Measurements from ENCODE around the gene PRKCB.
"Not testable (repeated sequence)": the region's sequence is repeated elsewhere in the genome, so short reads cannot be mapped to it uniquely, and the experiment has no call there.

Gene PRKCB

GRCh38 chr16:23914946-23915530, 79.3 kb downstream of the PRKCB start:
- Histone ChIP-seq H3K4me1 (ENCODE audit: control insufficient read depth in 5 of 5, insufficient read depth in 5 of 5, low read length in 5 of 5) (no peaks in the 10 kb centered on the region), H3K9ac (ENCODE audit: low read length in 5 of 5) (no peak overlapping the region), H3K9me3 (ENCODE audit: control insufficient read depth in 5 of 5, low read length in 5 of 5) (peaks cover 0 to 5% (median 0%) of the 10 kb centered on the region in 5 donors), H3K4me3 (ENCODE audit: low read depth in 1 of 5, low read length in 5 of 5) (no peak overlapping the region), H3K27me3 (ENCODE audit: control insufficient read depth in 5 of 5, insufficient read depth in 4 of 5, low read length in 5 of 5) (peaks cover 0 to 9% (median 0%) of the 10 kb centered on the region in 5 donors), H3K27ac (ENCODE audit: low read depth, low read length) (no peak overlapping the region), H3K36me3 (ENCODE audit: control insufficient read depth in 5 of 5, insufficient read depth in 5 of 5, low read length in 5 of 5) (no peaks in the 10 kb centered on the region)

- H3K9ac ChIP-seq (ENCODE audit: low read length in 5 of 5); H3K4me3 ChIP-seq (ENCODE audit: low read depth in 1 of 5, low read length in 5 of 5); H3K9me3 ChIP-seq (ENCODE audit: control insufficient read depth in 5 of 5, low read length in 5 of 5); H3K27me3 ChIP-seq (ENCODE audit: control insufficient read depth in 5 of 5, insufficient read depth in 4 of 5, low read length in 5 of 5); H3K27ac ChIP-seq (ENCODE audit: low read depth, low read length); H3K36me3 ChIP-seq (ENCODE audit: control insufficient read depth in 5 of 5, insufficient read depth in 5 of 5, low read length in 5 of 5); H3K4me1 ChIP-seq (ENCODE audit: control insufficient read depth in 5 of 5, insufficient read depth in 5 of 5, low read length in 5 of 5): not testable (repeated sequence)
Observed at GRCh38 chr16:23916552-23916951, 80.8 kb downstream of the PRKCB start.

DNA sequence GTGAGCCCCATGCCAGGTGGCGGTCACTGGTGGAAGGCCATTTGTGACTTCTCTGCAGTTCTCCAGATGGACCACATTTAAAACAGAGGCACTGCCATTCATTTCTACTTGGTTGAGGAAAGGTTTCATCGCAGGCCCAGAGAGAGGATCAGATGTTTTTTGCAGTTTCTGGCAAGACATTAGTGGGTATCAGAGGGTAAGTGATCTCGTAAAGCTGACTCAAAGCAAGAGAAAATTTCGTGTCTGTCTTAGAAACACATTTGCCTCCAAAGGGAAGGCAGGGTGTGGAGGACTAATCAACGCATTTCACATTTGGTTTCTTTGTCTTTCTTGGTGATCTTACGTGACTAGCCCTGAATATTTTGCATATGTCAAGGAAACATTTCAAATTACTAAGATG, 81.8 kb downstream of the PRKCB start:
- H3K36me3 ChIP-seq (ENCODE audit: control insufficient read depth in 5 of 5, insufficient read depth in 5 of 5, low read length in 5 of 5): no peaks in the 10 kb centered on the region
- H3K9ac ChIP-seq (ENCODE audit: low read length in 5 of 5): no peak overlapping the region
- no peak overlapping the region for H3K27ac ChIP-seq (ENCODE audit: low read depth, low read length)
- H3K4me1 ChIP-seq (ENCODE audit: control insufficient read depth in 5 of 5, insufficient read depth in 5 of 5, low read length in 5 of 5): no peaks in the 10 kb centered on the region
- H3K4me3 ChIP-seq (ENCODE audit: low read depth in 1 of 5, low read length in 5 of 5): no peak overlapping the region
- peaks cover 0 to 5% (median 0%) of the 10 kb centered on the region in 5 donors for H3K9me3 ChIP-seq (ENCODE audit: control insufficient read depth in 5 of 5, low read length in 5 of 5)
- H3K27me3 ChIP-seq (ENCODE audit: control insufficient read depth in 5 of 5, insufficient read depth in 4 of 5, low read length in 5 of 5): peaks cover 0 to 9% (median 0%) of the 10 kb centered on the region in 5 donors

- Histone ChIP-seq H3K9me3 (ENCODE audit: control insufficient read depth in 5 of 5, low read length in 5 of 5) (peaks cover 0 to 5% (median 0%) of the 10 kb centered on the region in 5 donors), H3K36me3 (ENCODE audit: control insufficient read depth in 5 of 5, insufficient read depth in 5 of 5, low read length in 5 of 5) (no peaks in the 10 kb centered on the region), H3K9ac (ENCODE audit: low read length in 5 of 5) (no peak overlapping the region), H3K4me3 (ENCODE audit: low read depth in 1 of 5, low read length in 5 of 5) (no peak overlapping the region), H3K4me1 (ENCODE audit: control insufficient read depth in 5 of 5, insufficient read depth in 5 of 5, low read length in 5 of 5) (no peaks in the 10 kb centered on the region), H3K27ac (ENCODE audit: low read depth, low read length) (no peak overlapping the region), H3K27me3 (ENCODE audit: control insufficient read depth in 5 of 5, insufficient read depth in 4 of 5, low read length in 5 of 5) (no peaks in the 10 kb centered on the region)
Observed at GRCh38 chr16:23920446-23920845, 84.7 kb downstream of the PRKCB start.

GRCh38 chr16:23920899-23921298, 85.1 kb downstream of the PRKCB start:
- H3K9ac ChIP-seq (ENCODE audit: low read length in 5 of 5): no peak overlapping the region
- H3K4me3 ChIP-seq (ENCODE audit: low read depth in 1 of 5, low read length in 5 of 5): no peak overlapping the region
- no peaks in the 10 kb centered on the region for H3K36me3 ChIP-seq (ENCODE audit: control insufficient read depth in 5 of 5, insufficient read depth in 5 of 5, low read length in 5 of 5)
- no peaks in the 10 kb centered on the region for H3K4me1 ChIP-seq (ENCODE audit: control insufficient read depth in 5 of 5, insufficient read depth in 5 of 5, low read length in 5 of 5)
- H3K27ac ChIP-seq (ENCODE audit: low read depth, low read length): no peak overlapping the region
- no peaks in the 10 kb centered on the region for H3K27me3 ChIP-seq (ENCODE audit: control insufficient read depth in 5 of 5, insufficient read depth in 4 of 5, low read length in 5 of 5)
- H3K9me3 ChIP-seq (ENCODE audit: control insufficient read depth in 5 of 5, low read length in 5 of 5): peaks cover 0 to 5% (median 0%) of the 10 kb centered on the region in 5 donors

- H3K4me1 ChIP-seq (ENCODE audit: control insufficient read depth in 5 of 5, insufficient read depth in 5 of 5, low read length in 5 of 5): no peaks in the 10 kb centered on the region
Observed at GRCh38 chr16:23922406-23922805, 86.6 kb downstream of the PRKCB start.

GRCh38 chr16:23924128-23924527, 88.3 kb downstream of the PRKCB start:
- Histone ChIP-seq H3K36me3 (ENCODE audit: control insufficient read depth in 5 of 5, insufficient read depth in 5 of 5, low read length in 5 of 5) (no peaks in the 10 kb centered on the region), H3K9ac (ENCODE audit: low read length in 5 of 5) (no peak overlapping the region), H3K4me1 (ENCODE audit: control insufficient read depth in 5 of 5, insufficient read depth in 5 of 5, low read length in 5 of 5) (no peaks in the 10 kb centered on the region), H3K27me3 (ENCODE audit: control insufficient read depth in 5 of 5, insufficient read depth in 4 of 5, low read length in 5 of 5) (no peaks in the 10 kb centered on the region), H3K27ac (ENCODE audit: low read depth, low read length) (no peak overlapping the region), H3K9me3 (ENCODE audit: control insufficient read depth in 5 of 5, low read length in 5 of 5) (peaks cover 0 to 2% (median 0%) of the 10 kb centered on the region in 5 donors), H3K4me3 (ENCODE audit: low read depth in 1 of 5, low read length in 5 of 5) (no peak overlapping the region)

More at GRCh38 chr16:23922406-23922805, 86.6 kb downstream of the PRKCB start:
- no peaks in the 10 kb centered on the region for H3K27me3 ChIP-seq (ENCODE audit: control insufficient read depth in 5 of 5, insufficient read depth in 4 of 5, low read length in 5 of 5)
- peaks cover 0 to 5% (median 0%) of the 10 kb centered on the region in 5 donors for H3K9me3 ChIP-seq (ENCODE audit: control insufficient read depth in 5 of 5, low read length in 5 of 5)
- no peak overlapping the region for H3K4me3 ChIP-seq (ENCODE audit: low read depth in 1 of 5, low read length in 5 of 5)
- no peaks in the 10 kb centered on the region for H3K36me3 ChIP-seq (ENCODE audit: control insufficient read depth in 5 of 5, insufficient read depth in 5 of 5, low read length in 5 of 5)
- no peak overlapping the region for H3K27ac ChIP-seq (ENCODE audit: low read depth, low read length)
- no peak overlapping the region for H3K9ac ChIP-seq (ENCODE audit: low read length in 5 of 5)

- H3K27me3 ChIP-seq (ENCODE audit: control insufficient read depth in 5 of 5, insufficient read depth in 4 of 5, low read length in 5 of 5): no peaks in the 10 kb centered on the region
- H3K27ac ChIP-seq (ENCODE audit: low read depth, low read length): no peak overlapping the region
- H3K4me3 ChIP-seq (ENCODE audit: low read depth in 1 of 5, low read length in 5 of 5): no peak overlapping the region
- H3K9me3 ChIP-seq (ENCODE audit: control insufficient read depth in 5 of 5, low read length in 5 of 5): peaks cover 0 to 2% (median 0%) of the 10 kb centered on the region in 5 donors
- H3K36me3 ChIP-seq (ENCODE audit: control insufficient read depth in 5 of 5, insufficient read depth in 5 of 5, low read length in 5 of 5): no peaks in the 10 kb centered on the region
- no peak overlapping the region for H3K9ac ChIP-seq (ENCODE audit: low read length in 5 of 5)
- no peaks in the 10 kb centered on the region for H3K4me1 ChIP-seq (ENCODE audit: control insufficient read depth in 5 of 5, insufficient read depth in 5 of 5, low read length in 5 of 5)
Observed at GRCh38 chr16:23927796-23928195, 92.0 kb downstream of the PRKCB start.

DNA sequence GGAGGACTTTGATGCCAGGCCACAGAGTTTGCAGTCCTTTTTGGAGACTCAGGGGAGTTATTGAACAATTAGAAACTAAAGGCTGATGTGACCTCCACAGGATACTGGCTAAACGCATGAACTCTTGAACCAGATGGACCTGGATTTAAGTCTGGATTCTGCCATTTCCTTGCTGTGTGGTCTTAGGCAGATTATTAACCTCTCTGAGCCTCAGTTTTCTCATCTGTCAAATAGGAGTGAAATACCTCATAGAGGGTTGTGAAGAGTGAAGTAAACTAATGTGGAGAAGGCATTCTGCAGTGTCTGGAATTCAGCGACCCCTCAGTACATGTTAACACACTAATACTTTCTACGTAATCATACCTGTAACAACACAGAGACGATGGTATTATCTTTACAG, 93.5 kb downstream of the PRKCB start:
- Histone ChIP-seq H3K36me3 (ENCODE audit: control insufficient read depth in 5 of 5, insufficient read depth in 5 of 5, low read length in 5 of 5) (no peaks in the 10 kb centered on the region), H3K4me1 (ENCODE audit: control insufficient read depth in 5 of 5, insufficient read depth in 5 of 5, low read length in 5 of 5) (no peaks in the 10 kb centered on the region), H3K9ac (ENCODE audit: low read length in 5 of 5) (no peak overlapping the region), H3K27ac (ENCODE audit: low read depth, low read length) (no peak overlapping the region), H3K4me3 (ENCODE audit: low read depth in 1 of 5, low read length in 5 of 5) (no peak overlapping the region), H3K9me3 (ENCODE audit: control insufficient read depth in 5 of 5, low read length in 5 of 5) (peaks cover 0 to 2% (median 0%) of the 10 kb centered on the region in 5 donors), H3K27me3 (ENCODE audit: control insufficient read depth in 5 of 5, insufficient read depth in 4 of 5, low read length in 5 of 5) (no peaks in the 10 kb centered on the region)

GRCh38 chr16:23929856-23930255, 94.1 kb downstream of the PRKCB start:
- no peaks in the 10 kb centered on the region for H3K4me1 ChIP-seq (ENCODE audit: control insufficient read depth in 5 of 5, insufficient read depth in 5 of 5, low read length in 5 of 5)
- no peaks in the 10 kb centered on the region for H3K36me3 ChIP-seq (ENCODE audit: control insufficient read depth in 5 of 5, insufficient read depth in 5 of 5, low read length in 5 of 5)
- H3K4me3 ChIP-seq (ENCODE audit: low read depth in 1 of 5, low read length in 5 of 5): no peak overlapping the region
- no peaks in the 10 kb centered on the region for H3K27me3 ChIP-seq (ENCODE audit: control insufficient read depth in 5 of 5, insufficient read depth in 4 of 5, low read length in 5 of 5)
- no peak overlapping the region for H3K9ac ChIP-seq (ENCODE audit: low read length in 5 of 5)
- peaks cover 0 to 2% (median 0%) of the 10 kb centered on the region in 5 donors for H3K9me3 ChIP-seq (ENCODE audit: control insufficient read depth in 5 of 5, low read length in 5 of 5)
- no peak overlapping the region for H3K27ac ChIP-seq (ENCODE audit: low read depth, low read length)

Data from subcutaneous abdominal adipose tissue (tissue), 5 donors.